A204.1 (cell line): ENCODE data around the gene PPP1R9B.

Experiments
- FAIRE-seq: peaks from 2 replicates; lab custom pipeline; 2012; peaks lifted over from hg19 to GRCh38; lab: Jason Lieb, UNC

PPP1R9B gene

DNA sequence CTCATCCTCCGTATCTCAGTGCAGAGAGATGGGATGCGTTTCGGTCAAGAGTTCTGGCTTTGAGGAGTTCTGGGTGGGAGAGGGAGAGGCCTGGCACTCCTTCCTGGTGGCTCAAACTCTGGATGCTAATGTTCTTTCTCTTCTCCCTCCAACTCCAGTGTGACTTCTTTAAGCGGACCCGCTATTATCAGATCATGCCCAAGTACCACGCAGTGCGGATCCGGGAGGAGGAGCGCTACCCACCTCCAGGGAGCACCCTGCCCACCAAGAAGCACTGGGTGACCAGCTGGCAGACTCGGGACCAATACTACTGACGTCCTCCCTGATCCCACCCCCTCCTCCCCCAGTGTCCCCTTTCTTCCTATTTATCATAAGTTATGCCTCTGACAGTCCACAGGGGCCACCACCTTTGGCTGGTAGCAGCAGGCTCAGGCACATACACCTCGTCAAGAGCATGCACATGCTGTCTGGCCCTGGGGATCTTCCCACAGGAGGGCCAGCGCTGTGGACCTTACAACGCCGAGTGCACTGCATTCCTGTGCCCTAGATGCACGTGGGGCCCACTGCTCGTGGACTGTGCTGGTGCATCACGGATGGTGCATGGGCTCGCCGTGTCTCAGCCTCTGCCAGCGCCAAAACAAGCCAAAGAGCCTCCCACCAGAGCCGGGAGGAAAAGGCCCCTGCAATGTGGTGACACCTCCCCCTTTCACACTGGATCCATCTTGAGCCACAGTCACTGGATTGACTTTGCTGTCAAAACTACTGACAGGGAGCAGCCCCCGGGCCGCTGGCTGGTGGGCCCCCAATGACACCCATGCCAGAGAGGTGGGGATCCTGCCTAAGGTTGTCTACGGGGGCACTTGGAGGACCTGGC is 61.3 kb downstream of the PPP1R9B start:
- no peak for FAIRE-seq

DNA sequence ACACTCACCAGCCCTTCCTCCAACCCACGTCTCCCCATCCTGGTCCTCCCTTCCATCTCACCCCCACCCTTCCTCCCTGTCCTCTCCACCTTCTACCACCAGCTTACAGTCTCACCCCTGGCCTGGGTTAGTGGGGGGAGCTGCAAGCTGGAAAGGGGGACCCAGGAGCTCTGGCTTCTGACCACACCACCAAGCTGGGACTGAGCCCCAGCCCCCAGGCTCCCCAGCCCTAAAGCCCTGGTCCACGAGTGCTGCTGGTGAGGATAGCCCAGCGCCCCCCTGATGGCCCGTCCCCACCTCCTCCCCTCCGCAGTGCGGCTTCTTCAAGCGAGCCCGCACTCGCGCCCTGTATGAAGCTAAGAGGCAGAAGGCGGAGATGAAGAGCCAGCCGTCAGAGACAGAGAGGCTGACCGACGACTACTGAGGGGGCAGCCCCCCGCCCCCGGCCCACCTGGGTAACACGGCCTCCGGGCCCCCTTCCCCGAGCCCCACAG is 62.5 kb downstream of the PPP1R9B start:
- FAIRE-seq: no peak

DNA sequence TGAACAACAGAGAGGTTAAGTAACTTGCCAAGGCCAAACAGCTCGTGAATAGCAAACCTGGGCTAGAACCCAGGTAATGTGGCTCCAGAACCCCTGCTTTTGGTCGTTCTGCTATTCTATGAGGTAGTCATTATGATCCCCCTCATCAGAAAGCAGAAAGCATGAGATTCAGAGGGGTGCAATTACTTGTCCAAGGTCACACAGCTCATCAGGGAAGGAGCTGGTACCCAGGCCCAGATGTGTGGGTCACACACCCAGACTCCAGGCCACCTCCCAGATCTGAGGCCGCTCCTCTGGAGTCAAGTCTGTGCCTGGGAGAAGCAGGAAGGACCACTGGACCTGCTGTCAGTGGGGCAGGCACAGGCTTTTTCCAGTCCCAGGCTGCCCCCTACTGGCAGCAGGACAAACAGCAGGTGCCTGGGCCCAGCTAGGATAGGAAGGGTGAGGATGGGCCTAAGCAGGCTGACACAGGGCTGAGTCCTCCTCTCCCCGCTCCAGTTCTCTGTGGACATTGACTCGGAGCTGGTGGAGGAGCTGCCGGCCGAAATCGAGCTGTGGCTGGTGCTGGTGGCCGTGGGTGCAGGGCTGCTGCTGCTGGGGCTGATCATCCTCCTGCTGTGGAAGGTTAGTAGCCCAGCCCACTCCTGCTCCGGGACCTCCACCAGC is 63.1 kb downstream of the PPP1R9B start:
- no peak for FAIRE-seq
